WTC11 (cell line): Measurements from ENCODE around the gene IGF2BP1. TPM values are rescaled to one million over a fixed set of nuclear protein-coding genes. Genes with fewer than 3 reads are reported as not detected.

Experiments
- ATAC-seq: fragments of 200-7000 bp; cut with Tn5 transposase; 2 replicates; pipeline ENCODE4 v1.10.0; 2021; ENCODE audit warnings: mild to moderate bottlenecking, moderate library complexity
- CTCF ChIA-PET: fragments of 300-600 bp; sonication (Branson Sonifier 250); formaldehyde crosslinking; loops from one replicate; lab custom pipeline; 2021; ENCODE audit warnings: antibody characterized with exemption; lab: Charles Lee
- POLR2A ChIA-PET: fragments of 350-600 bp; sonication (Branson Sonifier 250); formaldehyde crosslinking; loops from one replicate; lab custom pipeline; 2021; ENCODE audit warnings: antibody characterized with exemption; lab: Charles Lee
- DNase-seq: peaks from one replicate; pipeline ENCODE4 v3.0.0; 2021; ENCODE audit warnings: low spot score
- H3K27ac Mint-ChIP-seq: 2 replicates; pipeline ENCODE4 v1.8.0; 2021; ENCODE audit warnings: mixed read lengths
- H3K27me3 Mint-ChIP-seq: 2 replicates; pipeline ENCODE4 v1.8.0; 2021; ENCODE audit warnings: low read depth, mild to moderate bottlenecking, moderate library complexity, mixed read lengths
- H3K36me3 Mint-ChIP-seq: 2 replicates; pipeline ENCODE4 v1.8.0; 2021; ENCODE audit warnings: mixed read lengths
- H3K4me1 Mint-ChIP-seq: 2 replicates; pipeline ENCODE4 v1.8.0; 2022; ENCODE audit warnings: mixed read lengths
- H3K4me3 Mint-ChIP-seq: 2 replicates; pipeline ENCODE4 v1.8.0; 2021; ENCODE audit warnings: mild to moderate bottlenecking, moderate library complexity, mixed read lengths
- H3K9me3 Mint-ChIP-seq: 2 replicates; pipeline ENCODE4 v1.8.0; 2021; ENCODE audit warnings: mixed read lengths
- ARID4B ChIP-seq: sonication (generic); formaldehyde crosslinking; IDR thresholded peaks from 2 replicates; pipeline ENCODE4 v1.8.0; 2023; ENCODE audit warnings: missing genetic modification reagents, mild to moderate bottlenecking, borderline replicate concordance
- E2F4 ChIP-seq: sonication (generic); formaldehyde crosslinking; IDR thresholded peaks from 2 replicates; pipeline ENCODE4 v1.8.1; 2022; ENCODE audit warnings: low read depth, mild to moderate bottlenecking, moderate library complexity, missing genetic modification reagents, borderline replicate concordance
- ELF4 ChIP-seq: sonication (generic); formaldehyde crosslinking; IDR thresholded peaks from 2 replicates; pipeline ENCODE4 v1.8.1; 2022; ENCODE audit warnings: low read depth, mild to moderate bottlenecking, moderate library complexity, missing genetic modification reagents
- EMX1 ChIP-seq: fragments of 250-450 bp; sonication (Bioruptor Pico); IDR thresholded peaks from 2 replicates; pipeline ENCODE4 v1.8.0; 2021; ENCODE audit warnings: mild to moderate bottlenecking
- ERG ChIP-seq: fragments of 250-450 bp; sonication (Bioruptor Pico); IDR thresholded peaks from 2 replicates; pipeline ENCODE4 v1.8.0; 2021; ENCODE audit warnings: mild to moderate bottlenecking
- FOXJ3 ChIP-seq: sonication (generic); formaldehyde crosslinking; IDR thresholded peaks from 2 replicates; pipeline ENCODE4 v1.9.0; 2021; ENCODE audit warnings: missing genetic modification reagents, mild to moderate bottlenecking, borderline replicate concordance
- FOXK1 ChIP-seq: sonication (generic); formaldehyde crosslinking; IDR thresholded peaks from 2 replicates; pipeline ENCODE4 v1.8.0; 2022; ENCODE audit warnings: mild to moderate bottlenecking, moderate library complexity, missing genetic modification reagents
- GTF2I ChIP-seq: fragments of 250-450 bp; sonication (Bioruptor Pico); conservative IDR thresholded peaks from 2 replicates; pipeline ENCODE4 v1.4.0; 2021; ENCODE audit warnings: mild to moderate bottlenecking
- JAZF1 ChIP-seq: fragments of 250-450 bp; sonication (Bioruptor Pico); IDR thresholded peaks from 2 replicates; pipeline ENCODE4 v1.9.0; 2021; ENCODE audit warnings: moderate library complexity, mild to moderate bottlenecking, inconsistent platforms
- JUN ChIP-seq: sonication (generic); formaldehyde crosslinking; IDR thresholded peaks from 2 replicates; pipeline ENCODE4 v1.8.0; 2023; ENCODE audit warnings: mild to moderate bottlenecking, missing genetic modification reagents
- NR1H2 ChIP-seq: sonication (generic); formaldehyde crosslinking; IDR thresholded peaks from 2 replicates; pipeline ENCODE4 v1.9.0; 2021; ENCODE audit warnings: mild to moderate bottlenecking, moderate library complexity, missing genetic modification reagents
- OVOL2 ChIP-seq: fragments of 250-450 bp; sonication (Bioruptor Pico); IDR thresholded peaks from 2 replicates; pipeline ENCODE4 v1.9.0; 2021; ENCODE audit warnings: mild to moderate bottlenecking, borderline replicate concordance
- PRRX2 ChIP-seq: fragments of 250-450 bp; sonication (Bioruptor Pico); IDR thresholded peaks from 2 replicates; pipeline ENCODE4 v1.8.0; 2021; ENCODE audit warnings: mild to moderate bottlenecking
- RELA ChIP-seq: sonication (generic); formaldehyde crosslinking; IDR thresholded peaks from 2 replicates; pipeline ENCODE4 v1.8.1; 2022; ENCODE audit warnings: missing genetic modification reagents, mild to moderate bottlenecking, borderline replicate concordance
- TEAD1 ChIP-seq: sonication (generic); formaldehyde crosslinking; IDR thresholded peaks from 2 replicates; pipeline ENCODE4 v1.8.0; 2022; ENCODE audit warnings: mild to moderate bottlenecking, missing genetic modification reagents
- ZNF138 ChIP-seq: sonication (generic); formaldehyde crosslinking; conservative IDR thresholded peaks from 2 replicates; pipeline ENCODE4 v1.8.1; 2022; ENCODE audit warnings: mild to moderate bottlenecking, moderate library complexity, missing genetic modification reagents
- ZNF317 ChIP-seq: sonication (generic); formaldehyde crosslinking; IDR thresholded peaks from 2 replicates; pipeline ENCODE4 v1.8.1; 2023; ENCODE audit warnings: low read depth, mild to moderate bottlenecking, moderate library complexity, missing genetic modification reagents, borderline replicate concordance
- ZNF396 ChIP-seq: fragments of 250-450 bp; sonication (Bioruptor Pico); IDR thresholded peaks from 2 replicates; pipeline ENCODE4 v1.8.0; 2021; ENCODE audit warnings: mild to moderate bottlenecking, moderate library complexity, borderline replicate concordance
- ZNF512 ChIP-seq: sonication (generic); formaldehyde crosslinking; IDR thresholded peaks from 2 replicates; pipeline ENCODE4 v1.8.1; 2022; ENCODE audit warnings: missing genetic modification reagents, borderline replicate concordance
- ZNF532 ChIP-seq: fragments of 250-450 bp; sonication (Bioruptor Pico); IDR thresholded peaks from 2 replicates; pipeline ENCODE4 v1.9.0; 2021; ENCODE audit warnings: mild to moderate bottlenecking, borderline replicate concordance
- total RNA-seq: library from RNA; stranded (reverse); gene quantifications from 3 replicates; pipeline ENCODE4 v1.2.3, GENCODE V29; 2021

The IGF2BP1 gene
- total RNA-seq, 1 experiment from 2014 or later = 392 TPM

- Mint-ChIP-seq H3K27ac (no peak overlapping the region), H3K36me3 (no peaks in the 10 kb centered on the region), H3K9me3 (no peaks in the 10 kb centered on the region), H3K27me3 (no peaks in the 10 kb centered on the region), H3K4me3 (no peak overlapping the region), H3K4me1 (no peaks in the 10 kb centered on the region)
- DNase-seq (no peak), ATAC-seq (no peak)
- ChIA-PET POLR2A (interaction anchor here (0.6 to 0.7 kb wide), 2 partner anchors 577 to 875 kb away, joined by 4 to 5 read pairs; no protein-coding TSS in a partner anchor), CTCF (interaction anchor here (0.6 kb wide), 1 partner anchor 196 kb away, joined by 3 read pairs; no protein-coding TSS in a partner anchor)
- TF ChIP-seq PRRX2 (CRISPR knock-in tag) (no peak), JAZF1 (CRISPR knock-in tag) (no peak), ZNF317 (CRISPR knock-in tag) (no peak), NR1H2 (CRISPR knock-in tag) (no peak), ERG (CRISPR knock-in tag) (no peak), FOXJ3 (CRISPR knock-in tag) (no peak)
Observed at GRCh38 chr17:49100601-49101000, 103.4 kb downstream of the IGF2BP1 start.

GRCh38 chr17:49101054-49101534 lies 103.9 kb downstream of the IGF2BP1 start:
- H3K4me3 Mint-ChIP-seq = no peak overlapping the region
- no peak overlapping the region for H3K27ac Mint-ChIP-seq
- no peaks in the 10 kb centered on the region for H3K27me3 Mint-ChIP-seq
- ChIA-PET CTCF (interaction anchor here (0.6 kb wide), 1 partner anchor 196 kb away, joined by 3 read pairs; no protein-coding TSS in a partner anchor), POLR2A (interaction anchor here (0.6 kb wide), 1 partner anchor 576 kb away, joined by 5 read pairs; no protein-coding TSS in a partner anchor)
- DNase-seq (no peak), ATAC-seq (no peak)
- no peaks in the 10 kb centered on the region for H3K36me3 Mint-ChIP-seq
- no peaks in the 10 kb centered on the region for H3K9me3 Mint-ChIP-seq
- H3K4me1 Mint-ChIP-seq = peaks cover 2% of the 10 kb centered on the region
- no peak for TF ChIP-seq TEAD1 (CRISPR knock-in tag)
- TF ChIP-seq ARID4B = no peak
- no peak for TF ChIP-seq ZNF512 (CRISPR knock-in tag)
- no peak for TF ChIP-seq ZNF396
- TF ChIP-seq OVOL2 (CRISPR knock-in tag) = no peak
- TF ChIP-seq ZNF532 (CRISPR knock-in tag) = no peak
- no peak for TF ChIP-seq E2F4 (CRISPR knock-in tag)
- TF ChIP-seq ELF4 (CRISPR knock-in tag) = no peak
- no peak for TF ChIP-seq JUN
- TF ChIP-seq RELA (CRISPR knock-in tag) = no peak
- TF ChIP-seq GTF2I (CRISPR knock-in tag) = no peak
- no peak for TF ChIP-seq ZNF138 (CRISPR knock-in tag)
- TF ChIP-seq FOXK1 = no peak
- no peak for TF ChIP-seq EMX1 (CRISPR knock-in tag)
